SK-N-SH (cell line): ENCODE results near the gene PARVG. TPM values are rescaled to one million over a fixed set of nuclear protein-coding genes. Genes with fewer than 3 reads are reported as not detected.

Experiments used
- CTCF ChIA-PET: fragments of 300-600, 350-600 bp; formaldehyde crosslinking; extraction: SDS; loops from one replicate; lab custom pipeline; 2021; lab: Yijun Ruan, JAX
- POLR2A ChIA-PET: fragments of 350-600 bp; sonication (Branson Sonifier 250); formaldehyde crosslinking; extraction: SDS; loops from one replicate; lab custom pipeline; 2020; ENCODE audit warnings: antibody characterized with exemption, inconsistent platforms; lab: Yijun Ruan, JAX
- DNase-seq: peaks from one replicate; pipeline ENCODE4 v3.0.0; 2012
- H2AFZ ChIP-seq: fragments of 200-600 bp; sonication (generic); 2 replicates; pipeline ENCODE4 v1.8.1; 2016; ENCODE audit warnings: antibody characterized with exemption, mild to moderate bottlenecking, low read depth
- H3F3A ChIP-seq: fragments of 200-600 bp; sonication (generic); replicated peaks from 2 replicates; pipeline ENCODE3; 2016; ENCODE audit warnings: antibody characterized with exemption, mild to moderate bottlenecking; ENCODE audit not compliant: insufficient read depth
- H3K27ac ChIP-seq, 2 experiments: fragments of 200-500 bp in 1 of 2; fragments of 200-600 bp in 1 of 2; sonication (Bioruptor generic) in 1 of 2; sonication (generic), shearing (Covaris generic) in 1 of 2; 2 replicates each; pipeline versions ENCODE4 v1.5.1 to v1.6.1; 2014 to 2016; ENCODE audit warnings: low read depth in 2 of 2, inconsistent platforms in 1 of 2, low read length in 1 of 2, mild to moderate bottlenecking in 1 of 2, mixed read lengths in 1 of 2
- H3K27me3 ChIP-seq: fragments of 200-600 bp; sonication (generic), shearing (Covaris generic); 2 replicates; pipeline ENCODE4 v1.6.1; 2016; ENCODE audit warnings: mixed run types; ENCODE audit not compliant: insufficient read depth
- H3K36me3 ChIP-seq, 2 experiments: fragments of 200-500 bp in 1 of 2; fragments of 200-600 bp in 1 of 2; sonication (Bioruptor generic) in 1 of 2; sonication (generic) in 1 of 2; replicated peaks in 1 of 2; 2 replicates each; pipeline versions ENCODE3 to v1.5.1; 2014 to 2016; ENCODE audit warnings: low read length in 1 of 2, mild to moderate bottlenecking in 1 of 2; ENCODE audit not compliant: insufficient read depth in 2 of 2, control insufficient read depth in 1 of 2
- H3K4me1 ChIP-seq, 2 experiments: fragments of 200-500 bp in 1 of 2; fragments of 200-600 bp in 1 of 2; sonication (Bioruptor generic) in 1 of 2; sonication (generic), shearing (Covaris generic) in 1 of 2; 2 replicates each; pipeline versions ENCODE4 v1.5.1 to v1.6.1; 2014 to 2016; ENCODE audit warnings: low read depth in 1 of 2, low read length in 1 of 2, mixed run types in 1 of 2; ENCODE audit not compliant: insufficient read depth in 2 of 2, control insufficient read depth in 1 of 2
- H3K4me2 ChIP-seq: fragments of 200-600 bp; sonication (generic), shearing (Covaris generic); 2 replicates; pipeline ENCODE4 v1.6.1; 2017; ENCODE audit warnings: mixed run types
- H3K4me3 ChIP-seq, 2 experiments: fragments of 200-500 bp in 1 of 2; fragments of 200-600 bp in 1 of 2; sonication (Bioruptor generic) in 1 of 2; sonication (generic), shearing (Covaris generic) in 1 of 2; 2 replicates each; pipeline versions ENCODE4 v1.5.1 to v1.8.1; 2014 to 2016; ENCODE audit warnings: low read depth in 2 of 2, inconsistent platforms in 1 of 2, low read length in 1 of 2, mild to moderate bottlenecking in 1 of 2, mixed read lengths in 1 of 2, moderate library complexity in 1 of 2
- H3K79me2 ChIP-seq: fragments of 200-600 bp; sonication (generic); 2 replicates; pipeline ENCODE4 v1.8.1; 2017; ENCODE audit warnings: mild to moderate bottlenecking; ENCODE audit not compliant: insufficient read depth
- H3K9ac ChIP-seq: fragments of 200-600 bp; sonication (generic); 2 replicates; pipeline ENCODE4 v1.6.1; 2017; ENCODE audit warnings: mixed run types
- H3K9me2 ChIP-seq: fragments of 200-600 bp; sonication (generic); 2 replicates; pipeline ENCODE4 v1.6.1; 2017; ENCODE audit warnings: mixed run types
- H3K9me3 ChIP-seq: fragments of 200-600 bp; sonication (generic); 2 replicates; pipeline ENCODE4 v1.6.1; 2017; ENCODE audit warnings: mixed run types, mild to moderate bottlenecking, moderate library complexity
- H4K20me1 ChIP-seq: fragments of 200-600 bp; sonication (generic); 2 replicates; pipeline ENCODE4 v1.6.1; 2017; ENCODE audit warnings: mild to moderate bottlenecking, mixed run types; ENCODE audit not compliant: insufficient read depth
- CHD2 ChIP-seq: fragments of 150-350 bp; IDR thresholded peaks from 2 replicates; pipeline ENCODE4 v1.6.1; 2018; ENCODE audit warnings: low read length; ENCODE audit not compliant: partially characterized antibody
- FOSL2 ChIP-seq: IDR thresholded peaks from 2 replicates; pipeline ENCODE4 v1.4.0; 2012; ENCODE audit warnings: low read depth, mild to moderate bottlenecking, moderate library complexity, borderline replicate concordance
- FOXM1 ChIP-seq: IDR thresholded peaks from 2 replicates; pipeline ENCODE4 v1.4.0; 2012; ENCODE audit warnings: low read depth, mild to moderate bottlenecking
- GATA2 ChIP-seq: sonication (generic); formaldehyde crosslinking; IDR thresholded peaks from 2 replicates; pipeline ENCODE4 v1.5.0; 2020; ENCODE audit warnings: mild to moderate bottlenecking, missing genetic modification reagents
- IRF3 ChIP-seq: fragments of 150-350 bp; IDR thresholded peaks from 2 replicates; pipeline ENCODE4 v1.6.1; 2016; ENCODE audit warnings: mild to moderate bottlenecking, low read depth, low read length
- MAX ChIP-seq: IDR thresholded peaks from 2 replicates; pipeline ENCODE4 v1.4.0; 2012; ENCODE audit warnings: low read depth
- MEF2A ChIP-seq: IDR thresholded peaks from 2 replicates; pipeline ENCODE4 v1.4.0; 2012; ENCODE audit warnings: low read depth, borderline replicate concordance
- NFIC ChIP-seq: IDR thresholded peaks from 2 replicates; pipeline ENCODE4 v1.4.0; 2012; ENCODE audit warnings: borderline replicate concordance
- PBX3 ChIP-seq: IDR thresholded peaks from 2 replicates; pipeline ENCODE4; 2012
- POLR2AphosphoS5 ChIP-seq: IDR thresholded peaks from 2 replicates; pipeline ENCODE4 v1.6.1; 2012; ENCODE audit warnings: low read depth, low read length
- RAD21 ChIP-seq: IDR thresholded peaks from 2 replicates; pipeline ENCODE4 v1.6.1; 2012; ENCODE audit warnings: mild to moderate bottlenecking, low read length
- RCOR1 ChIP-seq: fragments of 150-350 bp; IDR thresholded peaks from 2 replicates; pipeline ENCODE4 v1.6.1; 2017; ENCODE audit warnings: antibody characterized with exemption, low read length
- RFX5 ChIP-seq: IDR thresholded peaks from 2 replicates; pipeline ENCODE4 v1.6.1; 2012; ENCODE audit warnings: mild to moderate bottlenecking, improper control_type of control experiment, low read length
- SIN3A ChIP-seq: IDR thresholded peaks from 2 replicates; pipeline ENCODE4 v1.6.1; 2012; ENCODE audit warnings: low read depth, mild to moderate bottlenecking, low read length, moderate library complexity, borderline replicate concordance
- TCF12 ChIP-seq: IDR thresholded peaks from 2 replicates; pipeline ENCODE4 v1.4.0; 2012
- TEAD4 ChIP-seq: IDR thresholded peaks from 2 replicates; pipeline ENCODE4 v1.4.0; 2012; ENCODE audit warnings: mild to moderate bottlenecking, borderline replicate concordance; ENCODE audit not compliant: insufficient read depth
- YY1 ChIP-seq: IDR thresholded peaks from 2 replicates; pipeline ENCODE4 v1.4.0; 2012; ENCODE audit warnings: low read depth, mild to moderate bottlenecking
- ZBTB33 ChIP-seq: IDR thresholded peaks from 2 replicates; pipeline ENCODE4 v1.4.0; 2012; ENCODE audit warnings: low read depth, borderline replicate concordance
- WGBS: methylation state at CpG from one replicate; pipeline ENCODE4 v1.1.6; 2017; ENCODE audit warnings: low lambda C conversion rate; 5-methylcytosine and 5-hydroxymethylcytosine counted together
- polyA plus RNA-seq, 3 experiments: library from polyadenylated mRNA; depleted of rRNA; stranded (reverse); fragments of >200 nt; gene quantifications; 2 replicates each; pipeline ENCODE4 v1.2.3, GENCODE V29; 2012

Gene PARVG
- polyA plus RNA-seq, 1 of the 3 experiments (the other 2 are of a cell fraction), result 0.05 TPM

- Histone ChIP-seq H3K9me2 (no peaks in the 10 kb centered on the region), H3K36me3 (peaks cover 0 to 3% of the 10 kb centered on the region in 2 experiments), H2AFZ (no peak overlapping the region), H3K9ac (no peak overlapping the region), H3F3A (no peaks in the 10 kb centered on the region), H3K4me3 (no peak overlapping the region), H3K79me2 (no peaks in the 10 kb centered on the region), H3K4me1 (peaks cover 0 to 9% of the 10 kb centered on the region in 2 experiments; a peak in 1 of 4 replicates), H3K27ac (no peak overlapping the region), H3K27me3 (no peaks in the 10 kb centered on the region), H4K20me1 (no peaks in the 10 kb centered on the region), H3K9me3 (no peaks in the 10 kb centered on the region), H3K4me2 (no peak overlapping the region)
- WGBS, result 91% methylated on average over 10 of the region's 11 CpGs
- POLR2A ChIA-PET, result no interaction called here
- CTCF ChIA-PET, result interaction anchor here (0.7 to 0.8 kb wide), 2 partner anchors 9 to 82 kb away, joined by 3 read pairs; no protein-coding TSS in a partner anchor
- no peak for TF ChIP-seq CHD2
- no peak for TF ChIP-seq YY1
- TF ChIP-seq POLR2AphosphoS5, result no peak
- TF ChIP-seq IRF3, result no peak
- no peak for TF ChIP-seq TEAD4
- TF ChIP-seq MAX, result no peak
- TF ChIP-seq PBX3, result no peak
- no peak for TF ChIP-seq MEF2A
- no peak for TF ChIP-seq RAD21
- no peak for DNase-seq
Measured at GRCh38 chr22:44164031-44164430, 16.7 kb upstream of the PARVG start.

GRCh38 chr22:44165286-44165874 lies 15.3 kb upstream of the PARVG start:
- WGBS, result 96% methylated on average over 12 of the region's 15 CpGs
- Histone ChIP-seq H3K79me2 (no peaks in the 10 kb centered on the region), H3K9me2 (no peaks in the 10 kb centered on the region), H3K9me3 (no peaks in the 10 kb centered on the region), H3K9ac (no peak overlapping the region), H2AFZ (no peak overlapping the region), H3K4me3 (no peak overlapping the region), H3K4me2 (no peak overlapping the region), H3K27ac (no peak overlapping the region), H3F3A (no peaks in the 10 kb centered on the region), H3K27me3 (no peaks in the 10 kb centered on the region), H3K4me1 (no peaks in the 10 kb centered on the region; a peak in 1 of 4 replicates), H4K20me1 (no peaks in the 10 kb centered on the region), H3K36me3 (peaks cover 0 to 3% of the 10 kb centered on the region in 2 experiments)
- DNase-seq, result no peak
- ChIA-PET CTCF (interaction anchor here (1.1 kb wide), 1 partner anchor 15 kb away, joined by 3 read pairs; no protein-coding TSS in a partner anchor), POLR2A (no interaction called here)
- TF ChIP-seq TCF12 (no peak), FOXM1 (no peak), RFX5 (no peak), ZBTB33 (no peak), RCOR1 (no peak), PBX3 (no peak), SIN3A (no peak), MAX (no peak), RAD21 (no peak), NFIC (no peak), FOSL2 (no peak), GATA2 (CRISPR knock-in tag) (no peak)
